ENCODE measurements around the gene COPS3.

GRCh38 chr17:17239832-17240231, 41.2 kb downstream of the COPS3 start:
- no peak for TF ChIP-seq CSRNP3 (CRISPR knock-in tag; IDR thresholded peaks at IDR 0.05)
- TF ChIP-seq ZFP3 (CRISPR knock-in tag; IDR thresholded peaks at IDR 0.05), result no peak
- no peak for TF ChIP-seq PATZ1 (CRISPR knock-in tag; IDR thresholded peaks at IDR 0.05; ENCODE audit: borderline replicate concordance)
- no peak for TF ChIP-seq CSDC2 (CRISPR knock-in tag; IDR thresholded peaks at IDR 0.05)
- no peak for TF ChIP-seq POU6F1 (CRISPR knock-in tag; IDR thresholded peaks at IDR 0.05; ENCODE audit: borderline replicate concordance, low read depth)
- no peak for TF ChIP-seq RARB (CRISPR knock-in tag; IDR thresholded peaks at IDR 0.05)
- no peak for TF ChIP-seq ZC3H10 (CRISPR knock-in tag; IDR thresholded peaks at IDR 0.05)
- no peak for TF ChIP-seq ZNF70 (CRISPR knock-in tag; IDR thresholded peaks at IDR 0.05)
- TF ChIP-seq TOX (CRISPR knock-in tag; IDR thresholded peaks at IDR 0.05; ENCODE audit: borderline replicate concordance), result no peak
